ENCODE results near the gene RFX5. TPM values are rescaled to one million over a fixed set of nuclear protein-coding genes. Genes with fewer than 3 reads are reported as not detected.
A peak's percentile ranks its signal among the peaks of the same experiment; 100 is the strongest.

RFX5 gene
- total RNA-seq, 2 donors from 2014 or later, result 81.5 to 105 TPM

GRCh38 chr1:151325646-151326429 is 21.2 kb downstream of the RFX5 start:
- Mint-ChIP-seq H3K36me3 (ENCODE audit: low read depth) (peaks cover 5% of the 10 kb centered on the region), H3K4me1 (peaks cover 35% of the 10 kb centered on the region), H3K27me3 (no peaks in the 10 kb centered on the region), H3K4me3 (peak overlapping the region; percentile 99), H3K27ac (peak overlapping the region; percentile 100)
- H3K9me3 ChIP-seq (ENCODE audit: control insufficient read depth, low read length, poor library complexity, severe bottlenecking), result no peaks in the 10 kb centered on the region
- no peak for ATAC-seq
- DNase-seq, result no peak

- Mint-ChIP-seq H3K27me3 (no peaks in the 10 kb centered on the region), H3K27ac (no peak overlapping the region)
These were observed 21.8 kb downstream of the RFX5 start for GRCh38 chr1:151325231-151325630.

GRCh38 chr1:151324390-151324930 is 22.6 kb downstream of the RFX5 start:
- H3K9me3 ChIP-seq (ENCODE audit: control insufficient read depth, low read length, poor library complexity, severe bottlenecking), result no peaks in the 10 kb centered on the region
- ATAC-seq, result no peak
- H3K4me1 Mint-ChIP-seq, result peaks cover 44% of the 10 kb centered on the region
- DNase-seq, result no peak
- H3K27ac Mint-ChIP-seq, result peak overlapping the region; percentile 62
- H3K27me3 Mint-ChIP-seq, result no peaks in the 10 kb centered on the region
- peaks cover 5% of the 10 kb centered on the region for H3K36me3 Mint-ChIP-seq (ENCODE audit: low read depth)
- H3K4me3 Mint-ChIP-seq, result no peak overlapping the region

More at GRCh38 chr1:151325231-151325630, 21.8 kb downstream of the RFX5 start:
- no peaks in the 10 kb centered on the region for H3K9me3 ChIP-seq (ENCODE audit: control insufficient read depth, low read length, poor library complexity, severe bottlenecking)
- peaks cover 5% of the 10 kb centered on the region for H3K36me3 Mint-ChIP-seq (ENCODE audit: low read depth)
- H3K4me1 Mint-ChIP-seq, result peaks cover 41% of the 10 kb centered on the region
- H3K4me3 Mint-ChIP-seq, result peak overlapping the region; percentile 99
- no peak for DNase-seq
- no peak for ATAC-seq

GRCh38 chr1:151318975-151319374 is 28.1 kb downstream of the RFX5 start:
- ATAC-seq, result no peak
- peaks cover 35% of the 10 kb centered on the region for H3K4me1 Mint-ChIP-seq

GRCh38 chr1:151315565-151316235 is 31.4 kb downstream of the RFX5 start:
- Mint-ChIP-seq H3K27ac (peak overlapping the region; percentile 90), H3K4me1 (peaks cover 50% of the 10 kb centered on the region)

More at GRCh38 chr1:151318975-151319374, 28.1 kb downstream of the RFX5 start:
- no peak for DNase-seq
- Mint-ChIP-seq H3K27me3 (no peaks in the 10 kb centered on the region), H3K36me3 (ENCODE audit: low read depth) (no peaks in the 10 kb centered on the region), H3K4me3 (no peak overlapping the region), H3K27ac (no peak overlapping the region)
- H3K9me3 ChIP-seq (ENCODE audit: control insufficient read depth, low read length, poor library complexity, severe bottlenecking), result no peaks in the 10 kb centered on the region

GRCh38 chr1:151314137-151314875 is 32.7 kb downstream of the RFX5 start:
- DNase-seq (no peak), ATAC-seq (no peak)
- peak overlapping the region; percentile 90 for H3K27ac Mint-ChIP-seq
- H3K9me3 ChIP-seq (ENCODE audit: control insufficient read depth, low read length, poor library complexity, severe bottlenecking), result no peaks in the 10 kb centered on the region
- no peak overlapping the region for H3K4me3 Mint-ChIP-seq
- no peaks in the 10 kb centered on the region for H3K36me3 Mint-ChIP-seq (ENCODE audit: low read depth)
- H3K4me1 Mint-ChIP-seq, result peaks cover 45% of the 10 kb centered on the region
- no peaks in the 10 kb centered on the region for H3K27me3 Mint-ChIP-seq

More at GRCh38 chr1:151315565-151316235, 31.4 kb downstream of the RFX5 start:
- H3K36me3 Mint-ChIP-seq (ENCODE audit: low read depth), result no peaks in the 10 kb centered on the region
- no peaks in the 10 kb centered on the region for H3K27me3 Mint-ChIP-seq
- no peak overlapping the region for H3K4me3 Mint-ChIP-seq
- DNase-seq (no peak), ATAC-seq (no peak)
- no peaks in the 10 kb centered on the region for H3K9me3 ChIP-seq (ENCODE audit: control insufficient read depth, low read length, poor library complexity, severe bottlenecking)

- Mint-ChIP-seq H3K4me3 (no peak overlapping the region), H3K27ac (peak overlapping the region; percentile 90), H3K36me3 (ENCODE audit: low read depth) (no peaks in the 10 kb centered on the region), H3K4me1 (peaks cover 44% of the 10 kb centered on the region), H3K27me3 (no peaks in the 10 kb centered on the region)
- H3K9me3 ChIP-seq (ENCODE audit: control insufficient read depth, low read length, poor library complexity, severe bottlenecking), result no peaks in the 10 kb centered on the region
- ATAC-seq, result no peak
- DNase-seq, result no peak
These were observed 33.6 kb downstream of the RFX5 start for GRCh38 chr1:151313501-151313900.

- no peak for ATAC-seq
- peak overlapping the region; percentile 90 for H3K27ac Mint-ChIP-seq
- peaks cover 44% of the 10 kb centered on the region for H3K4me1 Mint-ChIP-seq
- H3K9me3 ChIP-seq (ENCODE audit: control insufficient read depth, low read length, poor library complexity, severe bottlenecking), result no peaks in the 10 kb centered on the region
- H3K36me3 Mint-ChIP-seq (ENCODE audit: low read depth), result no peaks in the 10 kb centered on the region
- no peak overlapping the region for H3K4me3 Mint-ChIP-seq
- no peak for DNase-seq
- H3K27me3 Mint-ChIP-seq, result no peaks in the 10 kb centered on the region
These were observed 34.2 kb downstream of the RFX5 start for GRCh38 chr1:151312826-151313225.

- DNase-seq (no peak), ATAC-seq (no peak)
- H3K4me3 Mint-ChIP-seq, result no peak overlapping the region
- peaks cover 42% of the 10 kb centered on the region for H3K4me1 Mint-ChIP-seq
- H3K27me3 Mint-ChIP-seq, result no peaks in the 10 kb centered on the region
- H3K27ac Mint-ChIP-seq, result peak overlapping the region; percentile 90
- no peaks in the 10 kb centered on the region for H3K9me3 ChIP-seq (ENCODE audit: control insufficient read depth, low read length, poor library complexity, severe bottlenecking)
- no peaks in the 10 kb centered on the region for H3K36me3 Mint-ChIP-seq (ENCODE audit: low read depth)
These were observed 34.6 kb downstream of the RFX5 start for GRCh38 chr1:151312411-151312810.

- no peaks in the 10 kb centered on the region for H3K27me3 Mint-ChIP-seq
- ATAC-seq (peak; percentile 92), DNase-seq (peak in 1 of 3 donors; percentile 33)
- no peaks in the 10 kb centered on the region for H3K9me3 ChIP-seq (ENCODE audit: control insufficient read depth, low read length, poor library complexity, severe bottlenecking)
- H3K4me1 Mint-ChIP-seq, result peaks cover 40% of the 10 kb centered on the region
- H3K27ac Mint-ChIP-seq, result peak overlapping the region; percentile 90
- H3K36me3 Mint-ChIP-seq (ENCODE audit: low read depth), result no peaks in the 10 kb centered on the region
- no peak overlapping the region for H3K4me3 Mint-ChIP-seq
These were observed 35.3 kb downstream of the RFX5 start for GRCh38 chr1:151311589-151312331.

- Mint-ChIP-seq H3K27ac (peak overlapping the region; percentile 90), H3K36me3 (ENCODE audit: low read depth) (no peaks in the 10 kb centered on the region), H3K27me3 (no peaks in the 10 kb centered on the region), H3K4me1 (peaks cover 38% of the 10 kb centered on the region), H3K4me3 (no peak overlapping the region)
- ATAC-seq (no peak), DNase-seq (no peak)
- no peaks in the 10 kb centered on the region for H3K9me3 ChIP-seq (ENCODE audit: control insufficient read depth, low read length, poor library complexity, severe bottlenecking)
These were observed 36.0 kb downstream of the RFX5 start for GRCh38 chr1:151311011-151311410.

- no peak for ATAC-seq
- peak overlapping the region; percentile 90 for H3K27ac Mint-ChIP-seq
- H3K4me1 Mint-ChIP-seq, result peaks cover 33% of the 10 kb centered on the region
- peaks cover 2% of the 10 kb centered on the region for H3K36me3 Mint-ChIP-seq (ENCODE audit: low read depth)
- H3K27me3 Mint-ChIP-seq, result no peaks in the 10 kb centered on the region
- no peak overlapping the region for H3K4me3 Mint-ChIP-seq
- no peak for DNase-seq
- no peaks in the 10 kb centered on the region for H3K9me3 ChIP-seq (ENCODE audit: control insufficient read depth, low read length, poor library complexity, severe bottlenecking)
These were observed 37.2 kb downstream of the RFX5 start for GRCh38 chr1:151309811-151310323.

Measured in T-helper 17 cell (primary cell).